Measurements from ENCODE around the gene RER1.

Gene RER1

GRCh38 chr1:2392686-2393085 is 1.0 kb downstream of the RER1 start:
- DNase-seq, result no peak

- DNase-seq, result no peak
Observed at GRCh38 chr1:2393471-2393877, 1.8 kb downstream of the RER1 start.

- no peak for DNase-seq
Observed at GRCh38 chr1:2394220-2394619, 2.6 kb downstream of the RER1 start.

- no peak for DNase-seq
Observed at GRCh38 chr1:2394761-2395160, 3.1 kb downstream of the RER1 start.

GRCh38 chr1:2395245-2395644 is 3.6 kb downstream of the RER1 start:
- DNase-seq, result no peak

GRCh38 chr1:2396059-2396458 is 4.4 kb downstream of the RER1 start:
- DNase-seq, result no peak

- no peak for DNase-seq
Observed at GRCh38 chr1:2396476-2396875, 4.8 kb downstream of the RER1 start.

GRCh38 chr1:2397007-2397679 is 5.5 kb downstream of the RER1 start:
- DNase-seq, result no peak

GRCh38 chr1:2398871-2399270 is 7.2 kb downstream of the RER1 start:
- no peak for DNase-seq

GRCh38 chr1:2399890-2400575 is 8.4 kb downstream of the RER1 start:
- no peak for DNase-seq

- DNase-seq, result no peak
Observed at GRCh38 chr1:2400576-2400909, 8.9 kb downstream of the RER1 start.

- no peak for DNase-seq
Observed at GRCh38 chr1:2400950-2401649, 9.5 kb downstream of the RER1 start.

- no peak for DNase-seq
Observed at GRCh38 chr1:2402420-2402819, 10.8 kb downstream of the RER1 start.

- DNase-seq, result no peak
Observed at GRCh38 chr1:2403273-2403672, 11.6 kb downstream of the RER1 start.

- DNase-seq, result no peak
Observed at GRCh38 chr1:2404142-2404889, 12.7 kb downstream of the RER1 start.

- no peak for DNase-seq
Observed at GRCh38 chr1:2404890-2405511, 13.4 kb downstream of the RER1 start.

GRCh38 chr1:2405588-2406295 is 14.1 kb downstream of the RER1 start:
- no peak for DNase-seq

- no peak for DNase-seq
Observed at GRCh38 chr1:2406451-2407041, 14.9 kb downstream of the RER1 start.

- no peak for DNase-seq
Observed at GRCh38 chr1:2407166-2407990, 15.7 kb downstream of the RER1 start.

- DNase-seq, result no peak
Observed at GRCh38 chr1:2407991-2408275, 16.3 kb downstream of the RER1 start.

GRCh38 chr1:2408456-2408855 is 16.8 kb downstream of the RER1 start:
- DNase-seq, result no peak

All from RPMI8226 (cell line).